ENCODE data around the gene DEFB124. TPM values are rescaled to one million over a fixed set of nuclear protein-coding genes. Genes with fewer than 3 reads are reported as not detected.

The DEFB124 gene
- total and polyA plus RNA-seq, 2 of the 8 experiments (the other 6 are each of a cell fraction or from before 2014, with no cell fraction given) = not detected

DNA sequence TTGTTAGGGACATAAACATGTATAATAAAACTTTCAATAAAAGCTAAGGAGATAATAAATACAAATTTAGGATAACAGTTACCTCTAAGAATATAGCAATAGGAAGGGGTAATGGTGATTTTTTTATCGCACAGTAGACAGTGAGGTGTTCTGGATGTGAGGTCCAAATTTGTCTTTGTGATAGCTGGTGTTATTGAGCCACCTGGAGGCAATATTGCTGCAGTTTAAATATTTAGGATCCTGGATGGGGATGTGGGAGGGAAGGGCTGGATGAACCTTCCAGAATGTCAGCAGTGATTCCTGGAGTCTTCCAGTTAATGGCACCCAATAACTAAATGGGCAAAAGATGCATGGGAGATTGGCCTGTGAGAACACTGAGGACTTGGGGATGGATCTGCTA is 20.6 kb downstream of the DEFB124 start:
- Histone ChIP-seq H4K5ac (ENCODE audit: insufficient read length, low read depth, low read length) (no peak overlapping the region), H3K27ac (ENCODE audit: low read depth, low read length) (no peak overlapping the region), H4K8ac (ENCODE audit: extremely low read depth, insufficient read depth, low read length) (no peak overlapping the region), H3K79me1 (ENCODE audit: low read depth, low read length) (no peaks in the 10 kb centered on the region), H3K4ac (replicated peaks; ENCODE audit: insufficient read length, low read depth, low read length) (no peak overlapping the region), H3K18ac (ENCODE audit: extremely low read depth, low read length) (no peak overlapping the region), H4K20me1 (replicated peaks in 1 of 2; ENCODE audit: control insufficient read depth in 1 of 2, insufficient read depth in 2 of 2, low read length in 2 of 2) (no peaks in the 10 kb centered on the region), H2BK5ac (ENCODE audit: low read depth, low read length) (no peak overlapping the region), H2BK120ac (replicated peaks; ENCODE audit: low read depth, low read length) (no peak overlapping the region), H3K23ac (ENCODE audit: insufficient read length) (no peak overlapping the region), H3K56ac (replicated peaks; ENCODE audit: insufficient read length, low read depth, low read length) (no peak overlapping the region), H3K4me1 (replicated peaks in 1 of 4; ENCODE audit: control insufficient read depth in 3 of 4, insufficient read depth in 4 of 4, low read length in 3 of 4) (no peaks in the 10 kb centered on the region; a peak in 1 of 7 replicates), H3K4me2 (ENCODE audit: insufficient read depth in 1 of 2, low read depth in 2 of 2, low read length in 2 of 2) (no peak overlapping the region), H3K14ac (ENCODE audit: insufficient read length) (no peak overlapping the region), H3K27me3 (replicated peaks in 1 of 4; ENCODE audit: control insufficient read depth in 3 of 4, extremely low read depth in 1 of 4, insufficient read depth in 3 of 4, low read length in 3 of 4) (no peaks in the 10 kb centered on the region), H2BK20ac (ENCODE audit: low read length) (no peak overlapping the region), H2AFZ (ENCODE audit: low read length) (no peak overlapping the region), H3K9ac (replicated peaks in 1 of 4; ENCODE audit: extremely low read depth in 1 of 4, low read depth in 3 of 4, low read length in 3 of 4) (no peak overlapping the region), H2BK12ac (ENCODE audit: low read depth, low read length) (no peak overlapping the region), H3K9me3 (ENCODE audit: insufficient read depth in 2 of 2, low read depth in 1 of 2, low read length in 1 of 2) (peaks cover 56 to 59% of the 10 kb centered on the region in 2 experiments), H2BK15ac (ENCODE audit: low read length) (no peak overlapping the region), H3K23me2 (ENCODE audit: low read depth, low read length) (no peaks in the 10 kb centered on the region), H2AK5ac (ENCODE audit: low read depth, low read length) (no peak overlapping the region), H3K36me3 (ENCODE audit: control insufficient read depth in 2 of 4, insufficient read depth in 4 of 4, low read length in 3 of 4) (no peaks in the 10 kb centered on the region; a peak in 1 of 8 replicates), H3K79me2 (ENCODE audit: control insufficient read depth in 1 of 2, insufficient read depth in 2 of 2, low read length in 2 of 2) (no peaks in the 10 kb centered on the region), H4K91ac (replicated peaks; ENCODE audit: insufficient read length, low read length) (no peak overlapping the region), H3K4me3 (ENCODE audit: extremely low read depth in 1 of 4, insufficient read depth in 2 of 4, low read depth in 3 of 4, low read length in 4 of 4) (no peak overlapping the region)
- FAIRE-seq (no peak), DNase-seq (ENCODE audit: low read depth in 1 of 2, low spot score in 2 of 2) (no peak)
- CTCF ChIA-PET (ENCODE audit: partially characterized antibody) = interaction anchor here (0.7 kb wide), 1 partner anchor 104 kb away, joined by 3 read pairs; no protein-coding TSS in a partner anchor
- WGBS, 2 experiments (ENCODE audit: extremely low coverage in 1 of 2, insufficient coverage in 1 of 2, insufficient read length in 1 of 2, insufficient replicate concordance in 2 of 2, low coverage in 1 of 2, low lambda C conversion rate in 2 of 2, missing lambda C conversion rate in 1 of 2) = 90% methylated on average over 1 of the region's 1 CpG; no CpG with 5 or more reads in 1 of the 2 experiments
- TF ChIP-seq NANOG (IDR thresholded peaks at IDR 0.05; ENCODE audit: insufficient read depth, low read depth, low read length, poor library complexity, severe bottlenecking) (no peak), BACH1 (IDR thresholded peaks at IDR 0.05; ENCODE audit: low read length) (no peak)
- POLR2A ChIA-PET (ENCODE audit: partially characterized antibody) = no interaction called here
